Thoracic aorta (tissue), 2 donors: ENCODE data around the gene BCL11A. TPM values are rescaled to one million over a fixed set of nuclear protein-coding genes. Genes with fewer than 3 reads are reported as not detected.

ENCODE experiments used
- ATAC-seq: fragments of 150-250 bp; one replicate; pipeline ENCODE4 v1.8.0; 2017; ENCODE audit warnings: low read depth; ENCODE audit not compliant: insufficient number of reproducible peaks, low FRiP score
- DNase-seq: peaks from one replicate; pipeline ENCODE4 v3.0.0-alpha.2; 2020; ENCODE audit warnings: low spot score
- H3K27ac ChIP-seq, 2 donors: fragments of 200-600 bp; sonication (generic); 1 replicate in 1 of 2; 2 replicates in 1 of 2; pipeline ENCODE4 v1.5.1; 2016; ENCODE audit warnings: mild to moderate bottlenecking in 2 of 2, moderate library complexity in 2 of 2
- H3K27me3 ChIP-seq: fragments of 200-600 bp; sonication (generic); replicated peaks from 2 replicates; pipeline ENCODE4 v1.6.0; 2016; ENCODE audit warnings: mild to moderate bottlenecking; ENCODE audit not compliant: insufficient read depth
- H3K36me3 ChIP-seq: fragments of 200-600 bp; sonication (generic); one replicate; pipeline ENCODE4 v1.5.1; 2016
- H3K4me1 ChIP-seq, 2 donors: fragments of 200-600 bp; sonication (generic); 1 replicate in 1 of 2; 2 replicates in 1 of 2; pipeline versions ENCODE4 v1.5.1 to v1.6.0; 2016; ENCODE audit warnings: low read depth in 2 of 2, mild to moderate bottlenecking in 1 of 2; ENCODE audit not compliant: control insufficient read depth in 1 of 2
- H3K4me3 ChIP-seq: fragments of 200-600 bp; sonication (generic); 2 replicates; pipeline ENCODE4 v1.5.1; 2016; ENCODE audit warnings: mild to moderate bottlenecking
- H3K9me3 ChIP-seq: fragments of 200-600 bp; sonication (generic); 2 replicates; pipeline ENCODE4 v1.5.1; 2016
- CTCF ChIP-seq: fragments of 200-600 bp; sonication (generic); IDR thresholded peaks from one replicate; pipeline ENCODE4 v1.5.1; 2019; ENCODE audit warnings: antibody characterized with exemption
- total RNA-seq, 2 donors: library from RNA; depleted of rRNA; stranded (reverse); fragments of >200 nt; gene quantifications; one replicate each; pipeline versions ENCODE4 v1.1.0 to v1.2.3, GENCODE V29; 2016

Gene BCL11A
- under 1 TPM; 0.41 to 0.99 TPM for total RNA-seq

GRCh38 chr2:60553495-60554073, at the start of gene BCL11A:
TSS of gene BCL11A (minus strand) at chr2:60553654. CDS start at chr2:60553270, 384 bp downstream.
- Histone ChIP-seq H3K4me3 (peak within 1 kb of the TSS; percentile 93), H3K27me3 (peaks cover 8% of the 10 kb centered on the region), H3K36me3 (no peaks in the 10 kb centered on the region), H3K27ac (no peak within 1 kb of the TSS), H3K9me3 (no peaks in the 10 kb centered on the region), H3K4me1 (peaks cover 61 to 66% of the 10 kb centered on the region in 2 donors)
- ATAC-seq (no peak), DNase-seq (no peak)
- TF ChIP-seq CTCF, result no peak

- no peaks in the 10 kb centered on the region for H3K27me3 ChIP-seq
- H3K4me3 ChIP-seq, result no peak overlapping the region
- no peak overlapping the region for H3K27ac ChIP-seq
- DNase-seq (no peak), ATAC-seq (no peak)
- H3K4me1 ChIP-seq, result no peaks in the 10 kb centered on the region
- H3K36me3 ChIP-seq, result no peaks in the 10 kb centered on the region
- no peaks in the 10 kb centered on the region for H3K9me3 ChIP-seq
- TF ChIP-seq CTCF, result no peak
Measured at GRCh38 chr2:60602828-60603532, 49.5 kb upstream of the BCL11A start.

GRCh38 chr2:60602388-60602787, 48.9 kb upstream of the BCL11A start:
- no peaks in the 10 kb centered on the region for H3K27me3 ChIP-seq
- H3K27ac ChIP-seq, result no peak overlapping the region
- no peaks in the 10 kb centered on the region for H3K9me3 ChIP-seq
- H3K36me3 ChIP-seq, result no peaks in the 10 kb centered on the region
- TF ChIP-seq CTCF, result no peak
- no peaks in the 10 kb centered on the region for H3K4me1 ChIP-seq
- H3K4me3 ChIP-seq, result no peak overlapping the region
- DNase-seq, result no peak
- no peak for ATAC-seq

GRCh38 chr2:60598271-60598670, 44.8 kb upstream of the BCL11A start:
- Histone ChIP-seq H3K27ac (no peak overlapping the region), H3K36me3 (no peaks in the 10 kb centered on the region), H3K27me3 (no peaks in the 10 kb centered on the region), H3K9me3 (no peaks in the 10 kb centered on the region), H3K4me3 (no peak overlapping the region), H3K4me1 (no peaks in the 10 kb centered on the region)
- no peak for TF ChIP-seq CTCF
- DNase-seq (no peak), ATAC-seq (no peak)

GRCh38 chr2:60597346-60597745, 43.9 kb upstream of the BCL11A start:
- H3K27me3 ChIP-seq, result no peaks in the 10 kb centered on the region
- no peaks in the 10 kb centered on the region for H3K36me3 ChIP-seq
- H3K4me1 ChIP-seq, result no peaks in the 10 kb centered on the region
- ATAC-seq, result no peak
- no peak overlapping the region for H3K4me3 ChIP-seq
- no peak for DNase-seq
- H3K27ac ChIP-seq, result no peak overlapping the region
- no peak for TF ChIP-seq CTCF
- H3K9me3 ChIP-seq, result peaks cover 5% of the 10 kb centered on the region
